Measurements from ENCODE around the gene NCCRP1.

Gene NCCRP1, protein sequence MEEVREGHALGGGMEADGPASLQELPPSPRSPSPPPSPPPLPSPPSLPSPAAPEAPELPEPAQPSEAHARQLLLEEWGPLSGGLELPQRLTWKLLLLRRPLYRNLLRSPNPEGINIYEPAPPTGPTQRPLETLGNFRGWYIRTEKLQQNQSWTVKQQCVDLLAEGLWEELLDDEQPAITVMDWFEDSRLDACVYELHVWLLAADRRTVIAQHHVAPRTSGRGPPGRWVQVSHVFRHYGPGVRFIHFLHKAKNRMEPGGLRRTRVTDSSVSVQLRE

DNA sequence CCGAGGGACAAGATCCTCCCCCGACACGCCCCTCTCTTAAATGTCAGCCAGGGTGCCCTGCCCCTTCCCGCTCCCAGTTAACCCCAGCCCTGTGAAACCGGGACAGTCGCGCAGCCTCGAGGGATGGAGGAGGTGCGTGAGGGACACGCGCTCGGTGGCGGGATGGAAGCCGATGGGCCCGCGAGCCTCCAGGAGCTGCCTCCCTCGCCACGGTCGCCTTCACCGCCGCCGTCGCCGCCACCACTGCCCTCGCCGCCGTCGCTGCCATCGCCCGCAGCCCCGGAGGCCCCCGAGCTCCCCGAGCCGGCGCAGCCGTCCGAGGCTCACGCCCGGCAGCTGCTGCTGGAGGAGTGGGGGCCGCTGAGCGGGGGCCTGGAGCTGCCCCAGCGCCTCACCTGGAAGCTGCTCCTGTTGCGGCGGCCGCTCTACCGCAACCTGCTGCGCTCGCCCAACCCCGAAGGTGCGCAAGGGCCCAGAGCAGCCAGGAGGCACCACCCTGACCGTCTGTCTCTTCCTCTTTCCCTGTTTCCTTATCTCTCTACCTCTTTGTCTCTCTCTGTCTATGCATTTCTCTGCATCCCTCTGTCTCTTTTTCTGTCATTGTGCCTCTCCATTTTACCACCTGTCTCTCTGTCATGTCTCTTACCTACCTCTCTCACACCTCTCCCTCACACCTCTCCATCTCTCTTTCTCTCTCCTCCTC lies at the start of gene NCCRP1:
NCCRP1 (plus strand) TSS at position 105 of the 703 bp plus-strand sequence; CDS start at position 124, 19 bp downstream.
- no peak for DNase-seq

GRCh38 chr19:39147480-39147879 lies 49.3 kb upstream of the NCCRP1 start:
- no peak for DNase-seq

- DNase-seq: no peak
Observed at GRCh38 chr19:39148939-39149529, 47.7 kb upstream of the NCCRP1 start.

GRCh38 chr19:39150235-39150634 lies 46.5 kb upstream of the NCCRP1 start:
- no peak for DNase-seq

- DNase-seq: no peak
Observed at GRCh38 chr19:39150807-39151600, 45.8 kb upstream of the NCCRP1 start.

GRCh38 chr19:39152066-39152465 lies 44.7 kb upstream of the NCCRP1 start:
- no peak for DNase-seq

GRCh38 chr19:39154100-39154628 lies 42.6 kb upstream of the NCCRP1 start:
- no peak for DNase-seq

DNA sequence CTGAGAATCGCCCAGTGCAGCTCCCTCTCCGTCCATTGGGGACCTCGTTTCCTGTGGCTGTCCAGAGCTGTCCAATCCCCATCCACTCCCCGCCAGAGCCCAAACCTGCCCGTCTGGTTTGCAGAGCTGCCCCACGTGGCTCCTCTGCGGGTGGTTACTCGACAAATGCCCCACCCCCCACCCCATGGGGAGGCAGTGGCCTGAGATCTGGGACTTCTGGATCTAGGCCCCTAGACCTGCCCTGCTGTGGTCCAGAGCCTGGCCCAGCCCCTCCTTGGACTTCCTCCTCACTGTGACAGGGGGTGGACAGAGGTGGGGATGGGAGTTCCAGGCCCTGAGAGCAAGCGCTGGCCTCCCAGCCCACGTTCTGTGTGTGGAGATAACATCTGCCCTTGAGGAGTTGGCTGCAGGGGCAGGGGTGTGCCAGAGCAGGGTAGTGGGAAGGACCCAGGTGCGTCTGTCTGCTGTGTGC lies 42.1 kb upstream of the NCCRP1 start:
- no peak for DNase-seq

- no peak for DNase-seq
Observed at GRCh38 chr19:39155114-39155700, 41.6 kb upstream of the NCCRP1 start.

DNA sequence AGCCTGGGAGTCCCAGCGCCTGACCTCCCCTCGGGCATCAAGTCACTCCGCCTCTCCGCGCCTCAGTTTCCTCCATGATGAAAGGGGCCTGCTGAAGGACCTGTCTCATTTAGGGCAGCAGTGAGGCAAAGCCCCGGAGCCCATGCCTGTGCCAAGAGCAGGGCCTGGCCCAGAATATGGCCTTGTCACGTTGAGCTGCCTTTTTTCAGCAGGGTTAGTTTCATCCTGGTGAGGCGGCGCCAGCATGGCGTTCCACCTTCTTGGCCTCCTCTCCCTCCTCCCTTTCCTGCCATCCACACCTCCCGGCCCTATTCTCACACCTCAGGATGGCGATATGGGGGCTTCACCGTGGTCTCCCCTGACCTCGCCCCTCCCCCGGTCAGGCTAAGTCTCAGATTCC lies 41.0 kb upstream of the NCCRP1 start:
- no peak for DNase-seq

DNA sequence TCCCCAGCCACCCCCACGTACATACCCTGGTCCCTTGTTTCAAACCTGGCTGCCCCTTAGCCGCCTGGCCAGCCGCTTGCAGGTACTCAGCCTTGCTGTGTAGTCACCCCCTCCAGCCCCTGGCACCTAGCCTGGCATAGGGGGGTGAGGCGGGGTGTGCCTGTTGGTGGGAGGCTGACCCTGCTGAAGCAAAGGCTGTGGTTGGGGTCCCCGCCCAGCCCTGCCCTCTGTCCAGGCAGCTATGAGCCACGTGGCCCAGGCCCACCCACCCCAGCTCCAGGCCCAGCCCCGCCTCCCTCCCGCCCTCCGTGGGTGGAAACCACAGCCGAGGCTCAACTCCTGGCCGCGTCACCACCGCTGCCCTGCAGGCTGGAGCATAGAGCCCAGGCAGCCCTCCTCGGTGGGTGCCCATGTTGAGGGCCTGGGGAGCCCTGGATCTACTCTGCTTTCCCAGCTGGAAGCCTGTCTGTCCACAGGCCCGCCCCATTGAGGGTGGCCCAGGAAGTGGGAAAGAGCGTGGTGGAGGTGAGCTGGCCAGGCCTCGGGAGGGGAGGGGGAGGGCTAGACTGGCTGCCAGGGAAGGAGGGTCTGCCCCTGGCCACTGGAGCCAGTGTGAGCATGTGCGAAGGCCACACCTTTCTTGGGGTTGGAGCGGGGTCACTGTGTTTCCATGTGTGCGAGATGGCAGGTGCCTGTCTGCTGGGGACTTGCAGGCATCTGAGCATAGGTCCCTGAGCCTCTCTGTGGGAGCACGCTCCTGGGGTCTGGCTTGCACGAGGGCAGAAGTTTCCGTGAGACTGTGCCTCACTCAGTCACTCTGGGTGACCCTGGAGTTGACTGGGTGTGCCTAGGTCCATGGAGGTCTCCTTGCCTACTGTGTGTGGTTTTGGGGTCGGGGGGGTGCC lies 40.2 kb upstream of the NCCRP1 start:
- no peak for DNase-seq

DNA sequence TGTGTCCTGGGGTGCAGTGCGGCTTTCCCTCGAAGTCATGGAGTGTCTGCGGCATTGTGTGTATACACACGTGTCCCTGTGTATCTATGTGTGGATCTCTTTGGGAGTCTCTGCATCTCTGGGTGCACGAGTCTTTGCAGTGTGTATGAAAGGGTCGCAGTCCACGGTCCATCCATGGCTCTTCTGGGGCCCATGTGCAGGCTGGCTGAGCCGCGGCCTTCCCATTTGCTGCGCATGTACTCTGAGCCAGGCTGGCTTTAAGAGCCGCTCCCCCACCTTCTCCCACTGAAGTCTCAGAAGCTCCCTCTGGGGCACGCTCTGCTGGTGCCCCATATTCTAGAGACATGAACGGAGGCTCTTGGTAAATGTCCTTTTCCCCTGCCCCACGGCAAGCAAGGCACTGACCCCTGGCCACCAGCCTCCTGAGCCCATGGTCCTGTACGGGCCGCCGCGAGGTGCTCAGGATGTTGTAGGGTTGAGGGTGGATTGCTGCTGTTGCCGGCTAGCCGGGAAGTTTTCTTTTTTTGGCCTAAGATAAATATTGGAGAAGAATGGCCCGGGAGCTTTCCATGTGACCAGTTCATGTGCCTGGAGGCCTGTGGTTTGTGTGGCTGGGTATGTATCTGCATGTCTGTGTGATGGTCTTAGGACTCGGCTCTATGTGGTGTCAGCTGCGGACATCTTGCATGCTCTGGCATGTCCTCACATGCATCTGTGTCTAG lies 39.3 kb upstream of the NCCRP1 start:
- no peak for DNase-seq

DNA sequence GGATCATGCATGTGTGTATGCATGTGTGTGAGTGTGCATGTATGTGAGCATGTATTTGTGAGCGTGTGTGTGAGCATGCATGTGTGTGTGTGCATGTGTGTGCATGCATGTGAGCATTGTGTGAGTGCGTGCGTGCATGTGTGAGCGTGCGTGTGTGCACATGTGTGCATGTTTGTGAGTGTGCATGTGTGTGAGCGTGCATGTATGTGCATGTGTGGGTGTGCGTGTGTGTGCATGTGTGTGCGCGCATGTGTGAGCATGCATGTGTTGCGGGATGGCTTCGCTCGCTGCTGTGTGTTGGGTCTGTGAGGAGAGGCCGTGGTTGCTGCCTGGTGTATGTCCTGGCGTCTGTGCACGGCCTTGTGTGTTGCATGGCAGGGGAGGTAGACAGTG lies 38.8 kb upstream of the NCCRP1 start:
- DNase-seq: no peak

DNA sequence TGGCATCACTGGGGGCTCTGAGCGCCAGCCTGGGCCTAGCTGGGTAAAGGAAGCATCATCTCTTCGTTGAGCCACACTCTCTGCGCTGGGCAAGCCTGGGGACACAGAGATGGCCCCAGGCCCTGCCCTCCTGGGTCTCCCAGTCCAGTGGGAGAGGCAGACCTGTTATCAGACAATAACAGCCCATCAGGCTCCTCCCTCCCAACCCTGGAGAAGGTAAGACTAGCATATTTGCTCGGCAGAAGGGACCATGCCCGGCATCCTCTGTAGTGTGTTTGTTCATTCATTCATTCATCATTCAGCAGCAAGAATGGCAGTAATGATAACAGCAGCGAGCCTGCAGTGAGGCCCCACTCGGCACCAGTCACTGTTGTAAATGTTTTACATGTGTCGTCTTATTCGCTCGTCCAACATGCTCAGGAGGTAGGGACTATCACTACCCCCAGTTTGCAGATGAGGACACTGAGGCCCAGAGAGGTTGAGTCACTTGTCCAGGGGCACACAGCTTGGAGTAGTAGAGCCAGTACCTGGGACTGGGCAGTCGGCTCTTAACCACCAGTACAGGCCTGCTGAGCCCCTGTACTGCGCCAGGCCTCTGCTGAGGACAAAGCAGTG lies 38.0 kb upstream of the NCCRP1 start:
- DNase-seq: no peak

GRCh38 chr19:39160523-39160861 lies 36.3 kb upstream of the NCCRP1 start:
- DNase-seq: no peak

DNA sequence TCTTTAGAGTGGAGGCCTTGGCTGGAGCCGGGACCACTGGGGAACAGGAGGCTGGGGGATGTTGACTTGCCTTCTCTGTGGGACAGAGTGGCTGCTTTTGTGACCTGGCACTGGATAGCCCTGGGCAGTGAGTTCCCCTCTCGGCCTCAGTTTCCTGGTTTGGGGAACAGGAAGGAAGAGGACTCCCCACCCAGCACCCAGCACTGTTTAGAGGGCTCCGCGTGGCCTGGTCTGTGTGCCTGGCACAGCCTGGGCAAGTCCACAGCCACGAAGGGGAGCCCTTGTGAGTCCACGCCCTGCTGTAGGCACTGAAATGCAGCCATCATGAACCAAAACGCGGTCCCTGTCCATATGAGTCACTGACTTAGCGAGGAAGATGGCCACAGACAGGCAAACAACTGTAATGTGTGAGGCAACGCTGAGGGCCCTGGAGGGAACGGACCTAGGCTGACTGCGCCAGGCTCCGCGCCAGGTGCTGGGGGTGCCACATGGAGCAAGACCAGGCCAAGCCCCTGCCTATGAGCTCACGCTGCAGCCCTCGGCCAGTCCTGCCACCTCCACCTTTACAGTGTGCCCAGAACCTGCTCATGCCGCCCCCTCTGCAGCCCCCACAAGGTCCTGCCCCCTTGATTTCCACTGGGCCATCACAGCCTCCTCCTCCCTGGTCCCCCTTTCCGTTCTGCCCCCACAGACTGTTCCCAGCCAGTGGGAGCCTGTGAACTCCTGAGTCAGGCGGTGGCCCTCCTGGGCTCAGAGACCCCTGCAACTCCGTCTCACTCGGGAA lies 35.7 kb upstream of the NCCRP1 start:
- no peak for DNase-seq

DNA sequence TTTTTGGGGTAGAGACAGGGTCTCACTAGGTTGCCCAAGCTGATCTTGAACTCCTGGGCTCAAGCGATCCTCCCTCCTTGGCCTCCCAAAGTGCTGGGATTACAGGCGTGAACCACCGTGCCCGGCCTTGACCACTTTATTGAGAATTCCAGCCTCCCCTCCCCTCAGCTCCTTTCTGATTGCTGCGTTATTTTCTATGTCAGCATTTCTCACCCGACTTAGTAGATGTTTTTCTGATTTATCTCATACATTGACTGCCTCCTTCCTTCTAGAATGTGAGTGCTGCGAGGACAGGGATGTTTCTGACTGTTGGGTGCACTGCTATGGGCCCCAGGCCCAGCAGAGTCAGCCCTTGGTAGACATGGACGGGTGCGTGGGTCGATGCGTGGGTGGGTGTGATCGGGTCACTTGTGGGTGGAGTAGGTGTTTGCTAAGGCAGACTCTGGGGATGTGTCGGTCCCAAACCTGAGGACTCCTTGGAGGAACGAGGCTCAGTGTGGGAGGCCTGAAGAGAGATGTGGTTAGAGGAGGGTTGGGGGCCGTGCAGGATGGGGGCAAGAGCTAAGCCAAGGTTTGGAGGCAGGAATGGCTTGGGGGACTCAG lies 34.2 kb upstream of the NCCRP1 start:
- no peak for DNase-seq

- DNase-seq: no peak
Observed at GRCh38 chr19:39163621-39164020, 33.1 kb upstream of the NCCRP1 start.

- no peak for DNase-seq
Observed at GRCh38 chr19:39164289-39164688, 32.5 kb upstream of the NCCRP1 start.

Measured in NCI-H1930 (cell line).